ENCODE measurements around the gene ZFAND3. TPM values are rescaled to one million over a fixed set of nuclear protein-coding genes. Genes with fewer than 3 reads are reported as not detected.
A peak's percentile ranks its signal among the peaks of the same experiment; 100 is the strongest.

ZFAND3 gene
- polyA plus RNA-seq, 1 donor (not counting 4 experiments of a cell fraction or from before 2014, with no cell fraction given) = 19.6 TPM

- no peaks in the 10 kb centered on the region for H3K9me3 ChIP-seq (ENCODE audit: control insufficient read depth, low read depth, low read length)
- peaks cover 4% of the 10 kb centered on the region for H3K9me1 ChIP-seq (ENCODE audit: control insufficient read depth, extremely low read depth, insufficient read depth, low read length)
- no peaks in the 10 kb centered on the region for H3K27me3 ChIP-seq (ENCODE audit: control insufficient read depth, extremely low read depth, insufficient read depth, low read length)
- FAIRE-seq (peak; percentile 20), DNase-seq (ENCODE audit: low read depth, low spot score) (no peak)
- H3K27ac ChIP-seq (ENCODE audit: control insufficient read depth, insufficient read depth, low read length) = no peak overlapping the region
- no peaks in the 10 kb centered on the region for H3K36me3 ChIP-seq (ENCODE audit: control insufficient read depth in 2 of 2, extremely low read depth in 1 of 2, insufficient read depth in 2 of 2, low read length in 2 of 2)
- peaks cover 69% of the 10 kb centered on the region for H3K79me2 ChIP-seq (ENCODE audit: control insufficient read depth, insufficient read depth, low read length)
- no peak overlapping the region for H3K9ac ChIP-seq (ENCODE audit: control insufficient read depth, extremely low read depth, insufficient read depth, low read length)
- H3K4me2 ChIP-seq (ENCODE audit: control insufficient read depth, extremely low read depth, insufficient read depth, low read depth, low read length) = no peak overlapping the region
- H3K4me3 ChIP-seq (ENCODE audit: control insufficient read depth in 2 of 3, extremely low read depth in 1 of 3, insufficient read depth in 2 of 3, low read depth in 1 of 3, low read length in 3 of 3) = no peak overlapping the region
- H4K20me1 ChIP-seq (ENCODE audit: control insufficient read depth, extremely low read depth, insufficient read depth, low read length) = peaks cover 23% of the 10 kb centered on the region
- TF ChIP-seq EZH2 (IDR thresholded peaks at IDR 0.05; ENCODE audit: low read length) (no peak), CTCF (optimal IDR thresholded peaks at IDR 0.05 in 1 of 3, IDR thresholded peaks at IDR 0.05 in 1 of 3, conservative IDR thresholded peaks at IDR 0.05 in 1 of 3; ENCODE audit: extremely low read depth in 1 of 3, insufficient read depth in 2 of 3, low read length in 3 of 3) (no peak)
- H3K4me1 ChIP-seq (ENCODE audit: control insufficient read depth, extremely low read depth, insufficient read depth, low read length) = peaks cover 20% of the 10 kb centered on the region
- no peak overlapping the region for H2AFZ ChIP-seq (ENCODE audit: control insufficient read depth, low read length)
- dilution Hi-C loops (cut with MboI; ENCODE audit: extremely low pct_ligation_motif_present, low sequenced_read_pairs) = no loop called here
Measured at GRCh38 chr6:37984578-37984977, 165.1 kb downstream of the ZFAND3 start.

GRCh38 chr6:37985355-37985754, 165.8 kb downstream of the ZFAND3 start:
- Histone ChIP-seq H3K9me1 (ENCODE audit: control insufficient read depth, extremely low read depth, insufficient read depth, low read length) (no peaks in the 10 kb centered on the region), H2AFZ (ENCODE audit: control insufficient read depth, low read length) (no peak overlapping the region), H4K20me1 (ENCODE audit: control insufficient read depth, extremely low read depth, insufficient read depth, low read length) (peaks cover 15% of the 10 kb centered on the region), H3K9me3 (ENCODE audit: control insufficient read depth, low read depth, low read length) (no peaks in the 10 kb centered on the region), H3K9ac (ENCODE audit: control insufficient read depth, extremely low read depth, insufficient read depth, low read length) (no peak overlapping the region), H3K79me2 (ENCODE audit: control insufficient read depth, insufficient read depth, low read length) (peaks cover 68% of the 10 kb centered on the region), H3K27me3 (ENCODE audit: control insufficient read depth, extremely low read depth, insufficient read depth, low read length) (no peaks in the 10 kb centered on the region), H3K27ac (ENCODE audit: control insufficient read depth, insufficient read depth, low read length) (no peak overlapping the region), H3K4me3 (ENCODE audit: control insufficient read depth in 2 of 3, extremely low read depth in 1 of 3, insufficient read depth in 2 of 3, low read depth in 1 of 3, low read length in 3 of 3) (no peak overlapping the region), H3K4me2 (ENCODE audit: control insufficient read depth, extremely low read depth, insufficient read depth, low read depth, low read length) (no peak overlapping the region), H3K36me3 (ENCODE audit: control insufficient read depth in 2 of 2, extremely low read depth in 1 of 2, insufficient read depth in 2 of 2, low read length in 2 of 2) (no peaks in the 10 kb centered on the region), H3K4me1 (ENCODE audit: control insufficient read depth, extremely low read depth, insufficient read depth, low read length) (peaks cover 17% of the 10 kb centered on the region)
- TF ChIP-seq EZH2 (IDR thresholded peaks at IDR 0.05; ENCODE audit: low read length) (no peak), CTCF (optimal IDR thresholded peaks at IDR 0.05 in 1 of 3, IDR thresholded peaks at IDR 0.05 in 1 of 3, conservative IDR thresholded peaks at IDR 0.05 in 1 of 3; ENCODE audit: extremely low read depth in 1 of 3, insufficient read depth in 2 of 3, low read length in 3 of 3) (no peak)
- no peak for DNase-seq (ENCODE audit: low read depth, low spot score)
- FAIRE-seq = no peak
- dilution Hi-C loops (cut with MboI; ENCODE audit: extremely low pct_ligation_motif_present, low sequenced_read_pairs) = no loop called here

All from keratinocyte (primary cell).